PFSK-1 (cell line): ENCODE results near the gene AMACR.

Experiments used
- FOXP2 ChIP-seq: optimal IDR thresholded peaks from 2 replicates; pipeline ENCODE3; 2011; ENCODE audit warnings: borderline replicate concordance, control low read depth, inconsistent platforms; ENCODE audit not compliant: insufficient read depth; ENCODE audit errors: extremely low read length, extremely low read depth
- POLR2AphosphoS5 ChIP-seq: IDR thresholded peaks from 2 replicates; pipeline ENCODE4 v1.6.1; 2012; ENCODE audit warnings: low read depth, mild to moderate bottlenecking, control low read depth, low read length, moderate library complexity
- SIN3A ChIP-seq: IDR thresholded peaks from 2 replicates; pipeline ENCODE4 v1.6.1; 2012; ENCODE audit warnings: mild to moderate bottlenecking, low read length, moderate library complexity, borderline replicate concordance; ENCODE audit not compliant: insufficient read depth
- TF ChIP-seq, protein P1 (sequence below), 2 experiments: IDR thresholded peaks; 2 replicates each; pipeline versions ENCODE4 v1.6.1 to v1.8.0; 2011 to 2012; ENCODE audit warnings: low read depth in 2 of 2, low read length in 2 of 2, control low read depth in 1 of 2, inconsistent platforms in 1 of 2, mild to moderate bottlenecking in 1 of 2, moderate library complexity in 1 of 2; ENCODE audit not compliant: insufficient read depth in 1 of 2

DNA sequence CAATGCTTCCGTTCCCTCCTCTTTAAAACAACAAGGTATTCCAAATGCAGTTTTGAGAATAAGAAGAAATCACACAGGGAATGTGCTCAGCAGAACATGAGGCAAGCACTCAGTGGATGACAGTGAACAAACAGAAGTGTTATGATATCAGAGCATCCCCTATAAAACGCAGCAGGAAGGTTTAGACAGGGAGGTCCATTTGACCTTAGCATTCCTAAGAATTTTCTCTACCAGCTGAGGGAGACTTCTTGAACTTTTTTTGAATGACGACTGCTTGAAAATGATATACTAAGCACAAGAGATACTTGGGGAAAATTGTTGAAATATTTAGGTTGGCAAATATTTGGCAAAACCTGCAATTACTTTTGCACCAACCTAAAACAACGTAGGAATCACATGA lies 3.9 kb downstream of the AMACR start:
- no peak for TF ChIP-seq POLR2AphosphoS5
- TF ChIP-seq FOXP2, result no peak
- TF ChIP-seq SIN3A, result no peak
- TF ChIP-seq, protein P1, sequence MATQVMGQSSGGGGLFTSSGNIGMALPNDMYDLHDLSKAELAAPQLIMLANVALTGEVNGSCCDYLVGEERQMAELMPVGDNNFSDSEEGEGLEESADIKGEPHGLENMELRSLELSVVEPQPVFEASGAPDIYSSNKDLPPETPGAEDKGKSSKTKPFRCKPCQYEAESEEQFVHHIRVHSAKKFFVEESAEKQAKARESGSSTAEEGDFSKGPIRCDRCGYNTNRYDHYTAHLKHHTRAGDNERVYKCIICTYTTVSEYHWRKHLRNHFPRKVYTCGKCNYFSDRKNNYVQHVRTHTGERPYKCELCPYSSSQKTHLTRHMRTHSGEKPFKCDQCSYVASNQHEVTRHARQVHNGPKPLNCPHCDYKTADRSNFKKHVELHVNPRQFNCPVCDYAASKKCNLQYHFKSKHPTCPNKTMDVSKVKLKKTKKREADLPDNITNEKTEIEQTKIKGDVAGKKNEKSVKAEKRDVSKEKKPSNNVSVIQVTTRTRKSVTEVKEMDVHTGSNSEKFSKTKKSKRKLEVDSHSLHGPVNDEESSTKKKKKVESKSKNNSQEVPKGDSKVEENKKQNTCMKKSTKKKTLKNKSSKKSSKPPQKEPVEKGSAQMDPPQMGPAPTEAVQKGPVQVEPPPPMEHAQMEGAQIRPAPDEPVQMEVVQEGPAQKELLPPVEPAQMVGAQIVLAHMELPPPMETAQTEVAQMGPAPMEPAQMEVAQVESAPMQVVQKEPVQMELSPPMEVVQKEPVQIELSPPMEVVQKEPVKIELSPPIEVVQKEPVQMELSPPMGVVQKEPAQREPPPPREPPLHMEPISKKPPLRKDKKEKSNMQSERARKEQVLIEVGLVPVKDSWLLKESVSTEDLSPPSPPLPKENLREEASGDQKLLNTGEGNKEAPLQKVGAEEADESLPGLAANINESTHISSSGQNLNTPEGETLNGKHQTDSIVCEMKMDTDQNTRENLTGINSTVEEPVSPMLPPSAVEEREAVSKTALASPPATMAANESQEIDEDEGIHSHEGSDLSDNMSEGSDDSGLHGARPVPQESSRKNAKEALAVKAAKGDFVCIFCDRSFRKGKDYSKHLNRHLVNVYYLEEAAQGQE (IDR thresholded peaks at IDR 0.05; ENCODE audit: insufficient read depth in 1 of 2, low read depth in 2 of 2, low read length in 2 of 2), result no peak
